ENCODE results near the gene RPGRIP1L. TPM values are rescaled to one million over a fixed set of nuclear protein-coding genes. Genes with fewer than 3 reads are reported as not detected.
"Not testable (repeated sequence)": the region's sequence is repeated elsewhere in the genome, so short reads cannot be mapped to it uniquely, and the experiment has no call there.

RPGRIP1L gene
- total RNA-seq, 3 donors from 2014 or later (not counting 1 experiment from before 2014, with no cell fraction given): 2.3 to 3.0 (median 2.6) TPM

- ATAC-seq (no peak), DNase-seq (no peak)
- Histone ChIP-seq H3K27ac (ENCODE audit: low read length) (no peak overlapping the region), H3K27me3 (ENCODE audit: control insufficient read depth, insufficient read depth, low read length) (no peaks in the 10 kb centered on the region), H3K4me1 (ENCODE audit: control insufficient read depth, insufficient read depth, low read length) (no peaks in the 10 kb centered on the region), H3K9me3 (ENCODE audit: control insufficient read depth, insufficient read depth, low read length) (no peaks in the 10 kb centered on the region), H3K4me3 (ENCODE audit: low read length) (no peak overlapping the region), H3K36me3 (ENCODE audit: control insufficient read depth, insufficient read depth, low read length) (no peaks in the 10 kb centered on the region)
- Mint-ChIP-seq H3K27ac (no peak overlapping the region), H3K36me3 (no peaks in the 10 kb centered on the region), H3K4me1 (no peaks in the 10 kb centered on the region), H3K9me3 (no peaks in the 10 kb centered on the region), H3K27me3 (ENCODE audit: low read depth in 2 of 2) (no peaks in the 10 kb centered on the region), H3K4me3 (no peak overlapping the region)
- WGBS (ENCODE audit: insufficient coverage): 81% methylated on average over 2 of the region's 3 CpGs
- intact Hi-C loops (cut with micrococcal nuclease): no loop called here
- no peak for TF ChIP-seq CTCF (IDR thresholded peaks at IDR 0.05)
Measured at GRCh38 chr16:53689636-53690035, 14.0 kb downstream of the RPGRIP1L start.

GRCh38 chr16:53686710-53687109, 16.9 kb downstream of the RPGRIP1L start:
- ATAC-seq: no peak
- intact Hi-C loops (cut with micrococcal nuclease): no loop called here
- Mint-ChIP-seq H3K4me1 (no peaks in the 10 kb centered on the region), H3K27ac (no peak overlapping the region), H3K4me3 (no peak overlapping the region), H3K36me3 (no peaks in the 10 kb centered on the region), H3K27me3 (ENCODE audit: low read depth in 2 of 2) (no peaks in the 10 kb centered on the region), H3K9me3 (no peaks in the 10 kb centered on the region)
- no peak for TF ChIP-seq CTCF (IDR thresholded peaks at IDR 0.05)
- H3K27me3 ChIP-seq (ENCODE audit: control insufficient read depth, insufficient read depth, low read length): no peaks in the 10 kb centered on the region
- no peak overlapping the region for H3K4me3 ChIP-seq (ENCODE audit: low read length)
- H3K9me3 ChIP-seq (ENCODE audit: control insufficient read depth, insufficient read depth, low read length): no peaks in the 10 kb centered on the region
- no peak for DNase-seq
- H3K4me1 ChIP-seq (ENCODE audit: control insufficient read depth, insufficient read depth, low read length): no peaks in the 10 kb centered on the region
- H3K36me3 ChIP-seq (ENCODE audit: control insufficient read depth, insufficient read depth, low read length): no peaks in the 10 kb centered on the region
- WGBS (ENCODE audit: insufficient coverage): 91% methylated on average over 3 of the region's 3 CpGs
- H3K27ac ChIP-seq (ENCODE audit: low read length): no peak overlapping the region

- H3K9me3 Mint-ChIP-seq; H3K27me3 Mint-ChIP-seq (ENCODE audit: low read depth in 2 of 2); H3K4me1 ChIP-seq (ENCODE audit: control insufficient read depth, insufficient read depth, low read length); intact Hi-C loops (cut with micrococcal nuclease); ATAC-seq; H3K4me3 ChIP-seq (ENCODE audit: low read length); H3K27me3 ChIP-seq (ENCODE audit: control insufficient read depth, insufficient read depth, low read length); H3K27ac ChIP-seq (ENCODE audit: low read length); H3K4me1 Mint-ChIP-seq; H3K36me3 ChIP-seq (ENCODE audit: control insufficient read depth, insufficient read depth, low read length); H3K9me3 ChIP-seq (ENCODE audit: control insufficient read depth, insufficient read depth, low read length); DNase-seq; H3K36me3 Mint-ChIP-seq; H3K4me3 Mint-ChIP-seq; H3K27ac Mint-ChIP-seq: not testable (repeated sequence)
- whole genome bisulfite sequencing (ENCODE audit: insufficient coverage): 100% methylated on average over 3 of the region's 3 CpGs
Measured at GRCh38 chr16:53685334-53685733, 18.3 kb downstream of the RPGRIP1L start.

GRCh38 chr16:53681354-53681753, 22.3 kb downstream of the RPGRIP1L start:
- DNase-seq (no peak), ATAC-seq (no peak)
- H3K27ac ChIP-seq (ENCODE audit: low read length): no peak overlapping the region
- no peak for TF ChIP-seq CTCF (IDR thresholded peaks at IDR 0.05)
- no peaks in the 10 kb centered on the region for H3K9me3 ChIP-seq (ENCODE audit: control insufficient read depth, insufficient read depth, low read length)
- no peaks in the 10 kb centered on the region for H3K27me3 ChIP-seq (ENCODE audit: control insufficient read depth, insufficient read depth, low read length)
- H3K36me3 Mint-ChIP-seq: no peaks in the 10 kb centered on the region
- H3K27me3 Mint-ChIP-seq (ENCODE audit: low read depth in 2 of 2): no peaks in the 10 kb centered on the region
- H3K4me1 ChIP-seq (ENCODE audit: control insufficient read depth, insufficient read depth, low read length): no peaks in the 10 kb centered on the region
- no peak overlapping the region for H3K4me3 ChIP-seq (ENCODE audit: low read length)
- intact Hi-C loops (cut with micrococcal nuclease): no loop called here
- no peak overlapping the region for H3K27ac Mint-ChIP-seq
- H3K9me3 Mint-ChIP-seq: no peaks in the 10 kb centered on the region
- H3K4me1 Mint-ChIP-seq: no peaks in the 10 kb centered on the region
- no CpG with 5 or more reads among the region's 2 CpGs for WGBS (ENCODE audit: insufficient coverage)
- no peaks in the 10 kb centered on the region for H3K36me3 ChIP-seq (ENCODE audit: control insufficient read depth, insufficient read depth, low read length)
- no peak overlapping the region for H3K4me3 Mint-ChIP-seq

Data from natural killer cell (primary cell).